NCI-H748 (cell line): ENCODE results near the gene NCKAP5.

Experiments
- DNase-seq: peaks from one replicate; lab custom pipeline; 2025; ENCODE audit not compliant: unreplicated experiment; lab: John Stamatoyannopoulos, UW

Gene NCKAP5

DNA sequence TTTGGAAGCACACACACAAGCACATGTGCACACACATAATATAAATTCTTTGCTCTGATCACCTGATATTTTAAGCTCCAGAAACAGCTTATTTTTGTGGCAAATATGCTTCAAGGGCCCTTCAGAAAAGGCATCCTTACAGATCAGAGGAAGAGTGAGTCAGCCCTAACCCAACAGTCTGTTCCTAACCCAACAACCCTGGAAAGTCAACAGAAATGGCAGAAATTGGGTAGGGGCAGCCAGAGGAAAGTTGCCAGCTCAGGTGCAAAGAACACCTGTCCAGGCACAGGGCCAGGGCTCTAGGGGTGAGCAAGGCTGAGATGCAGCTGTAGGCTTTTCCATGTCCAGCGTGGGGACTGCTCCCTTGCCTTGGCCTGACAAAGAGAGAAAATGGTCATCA is 6.4 kb upstream of the NCKAP5 start:
- DNase-seq: no peak

- DNase-seq: no peak
These were observed 5.9 kb upstream of the NCKAP5 start for GRCh38 chr2:133574186-133574585.

- no peak for DNase-seq
These were observed 5.4 kb upstream of the NCKAP5 start for GRCh38 chr2:133573491-133574162.

DNA sequence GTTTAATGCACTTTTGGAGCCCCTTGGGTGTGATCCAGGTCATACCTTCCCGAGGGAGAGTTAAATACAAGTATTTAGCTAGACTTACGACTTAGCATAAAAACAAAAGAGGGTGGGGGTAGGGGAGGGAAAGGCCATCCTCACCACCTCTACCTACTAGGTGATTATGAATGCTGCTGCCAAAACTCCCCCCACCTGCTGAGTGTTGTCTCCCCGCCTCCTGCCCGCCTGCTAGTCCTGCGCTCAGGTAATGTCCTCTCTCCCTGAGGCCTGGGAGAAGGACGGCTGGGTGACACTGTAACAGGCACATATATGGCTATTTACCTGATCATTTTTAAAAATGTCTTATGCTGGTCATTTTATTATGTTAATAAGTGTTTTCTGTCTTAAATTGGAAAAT is 3.0 kb upstream of the NCKAP5 start:
- peak; percentile 2 for DNase-seq

- DNase-seq: no peak
These were observed 2.3 kb upstream of the NCKAP5 start for GRCh38 chr2:133570542-133570941.

DNA sequence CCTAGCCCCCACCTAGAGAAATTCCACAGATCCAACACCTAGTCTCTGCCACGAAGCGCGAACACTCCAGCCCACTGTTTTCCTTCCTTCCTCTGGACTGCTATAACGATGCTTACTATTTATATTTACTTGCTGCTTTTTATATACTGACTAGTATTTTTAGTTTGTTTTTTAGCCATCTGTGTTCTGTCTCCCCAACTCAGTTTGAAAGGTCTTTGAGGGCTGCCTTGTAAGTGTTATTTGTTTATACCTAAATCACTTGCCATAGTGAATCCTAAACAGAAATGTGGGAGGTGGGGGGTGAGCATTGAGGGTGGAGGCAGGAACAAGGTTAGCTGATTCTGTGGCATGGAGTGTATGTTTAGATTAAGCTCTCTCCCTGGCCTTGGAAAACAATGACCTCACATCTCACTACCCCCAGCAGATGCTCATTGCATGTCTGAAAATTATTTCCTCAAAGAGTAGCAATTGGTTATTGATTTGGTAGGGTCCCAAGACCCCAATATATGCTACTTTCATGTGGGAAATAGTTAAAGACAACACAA is 1.1 kb upstream of the NCKAP5 start:
- DNase-seq: no peak

GRCh38 chr2:133568598-133568997 is 335 bp upstream of the NCKAP5 start:
- DNase-seq: no peak

GRCh38 chr2:133562558-133562957 is 5.7 kb downstream of the NCKAP5 start:
- DNase-seq: no peak

- peak; percentile 53 for DNase-seq
These were observed 7.0 kb downstream of the NCKAP5 start for GRCh38 chr2:133561045-133561852.

DNA sequence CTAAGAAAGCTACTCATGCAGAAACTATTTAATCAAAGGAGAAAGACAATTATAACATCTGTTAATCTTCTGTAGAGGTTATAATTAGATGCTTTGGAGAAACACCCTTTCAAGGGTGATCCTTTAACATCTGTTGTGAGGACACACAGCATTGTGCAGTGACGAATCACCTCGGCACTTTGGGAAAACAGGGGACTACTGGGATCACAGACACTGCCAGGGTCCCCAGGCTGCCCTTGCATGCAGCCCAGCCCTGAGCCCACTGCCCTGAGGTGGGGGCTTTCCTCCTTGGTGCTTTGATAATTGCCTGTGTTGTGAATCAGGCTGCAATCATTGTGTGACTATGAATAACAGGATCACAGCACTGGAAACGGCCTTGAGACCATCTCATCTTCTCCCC is 10.6 kb downstream of the NCKAP5 start:
- DNase-seq: no peak

DNA sequence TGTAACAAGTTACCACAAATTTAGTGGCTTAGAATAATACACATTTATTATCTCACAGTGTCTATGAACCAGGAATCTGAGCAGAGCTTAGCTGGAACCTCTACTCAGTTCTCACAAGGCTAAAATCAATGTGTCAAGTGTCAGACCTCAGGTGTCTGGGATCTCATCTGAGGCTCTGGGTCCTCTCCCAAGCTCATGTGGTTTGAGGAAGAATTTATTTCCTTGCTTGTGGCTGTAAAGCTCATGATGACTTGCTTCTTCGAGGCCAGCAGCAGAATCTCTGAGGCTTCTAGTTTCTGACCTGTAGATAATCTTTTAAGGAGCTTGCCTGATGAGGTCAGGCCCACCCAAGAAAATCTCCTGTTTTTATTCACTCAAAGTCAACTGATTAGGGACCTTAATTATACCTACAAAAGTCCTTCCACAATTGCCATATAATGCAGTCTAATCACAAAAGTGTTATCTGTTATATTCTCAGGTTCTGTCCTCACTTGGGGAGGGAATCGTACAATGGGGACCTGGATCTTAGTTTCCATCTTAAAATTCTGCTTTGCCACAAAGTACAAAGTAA is 14.3 kb downstream of the NCKAP5 start:
- no peak for DNase-seq

- no peak for DNase-seq
These were observed 15.0 kb downstream of the NCKAP5 start for GRCh38 chr2:133553251-133553650.

- no peak for DNase-seq
These were observed 15.4 kb downstream of the NCKAP5 start for GRCh38 chr2:133552821-133553220.

DNA sequence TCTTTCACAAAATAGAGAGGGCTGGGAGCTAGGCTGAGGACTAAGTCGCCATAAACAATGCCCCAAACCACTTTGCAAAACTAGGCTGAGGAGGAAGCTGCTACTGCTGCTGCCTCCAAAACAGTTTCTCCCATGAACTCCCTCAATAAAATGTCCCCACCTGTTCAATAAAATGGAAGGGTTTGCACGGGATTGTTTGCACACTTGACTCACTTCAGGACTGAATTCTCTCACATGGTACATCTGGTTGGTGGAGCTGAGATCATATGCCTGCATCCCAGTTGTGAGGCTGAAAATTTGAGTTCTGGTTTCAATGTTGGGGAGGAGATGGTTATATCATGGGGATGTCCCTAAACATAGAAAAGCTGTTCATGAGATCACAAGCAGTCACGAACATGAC is 26.5 kb downstream of the NCKAP5 start:
- no peak for DNase-seq

DNA sequence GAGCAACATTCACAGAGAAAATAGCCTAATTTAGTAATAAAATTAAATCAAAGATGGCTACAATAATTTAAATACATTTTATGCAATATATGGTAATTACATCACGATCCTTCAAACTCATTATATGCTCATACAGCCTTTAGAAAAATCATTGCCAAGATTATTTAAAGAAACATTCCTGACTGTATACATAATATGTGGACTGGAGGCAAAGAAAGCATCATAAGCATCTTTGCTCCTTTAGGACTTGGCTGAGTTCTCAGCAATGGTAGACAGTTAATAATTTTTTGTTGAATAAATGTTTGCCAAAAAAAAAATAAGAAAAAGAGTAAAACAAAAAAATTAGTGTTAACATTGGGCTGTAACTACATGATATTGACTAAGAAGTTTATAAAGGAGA is 26.9 kb downstream of the NCKAP5 start:
- no peak for DNase-seq

DNA sequence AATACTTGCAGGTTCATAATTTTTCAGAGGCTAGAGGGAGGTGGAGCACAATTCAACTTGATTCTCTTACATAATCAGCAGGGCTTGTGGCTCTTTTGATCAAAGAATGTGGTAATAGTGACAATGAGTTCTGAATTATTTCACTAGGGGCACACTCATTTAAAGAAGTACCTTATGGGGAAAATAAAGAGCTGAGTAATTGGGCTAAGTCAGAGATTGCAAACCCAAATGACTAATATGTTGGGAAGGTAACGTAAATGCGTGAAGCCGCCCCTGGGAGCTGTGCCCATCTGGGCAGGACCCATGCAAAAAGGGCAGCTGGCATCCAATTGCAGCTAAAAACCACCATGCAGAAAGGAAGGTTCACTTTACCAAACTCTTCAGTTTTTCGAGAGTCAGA is 35.3 kb downstream of the NCKAP5 start:
- DNase-seq: no peak

- DNase-seq: no peak
These were observed 36.9 kb downstream of the NCKAP5 start for GRCh38 chr2:133531382-133531781.

DNA sequence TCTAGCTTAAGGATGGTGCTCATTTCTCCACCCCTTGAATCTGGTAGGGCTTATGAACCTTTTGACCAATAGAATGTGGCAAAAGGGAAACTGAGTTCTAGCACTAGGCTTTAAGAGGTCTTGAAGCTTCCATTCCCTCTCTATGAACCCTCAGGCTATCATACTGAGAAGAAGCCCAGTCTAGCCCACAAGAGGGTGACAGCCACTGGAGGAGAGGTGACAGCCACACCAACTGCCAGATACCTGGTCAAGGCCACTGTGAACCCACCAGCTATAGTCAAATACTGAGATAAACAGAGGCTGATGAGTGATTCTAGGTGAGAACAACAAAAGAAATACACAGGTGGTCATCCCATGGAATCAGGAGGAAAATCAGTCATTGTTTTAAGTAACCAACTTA is 37.6 kb downstream of the NCKAP5 start:
- DNase-seq: no peak

GRCh38 chr2:133526530-133527300 is 41.5 kb downstream of the NCKAP5 start:
- no peak for DNase-seq

GRCh38 chr2:133525613-133526529 is 42.4 kb downstream of the NCKAP5 start:
- no peak for DNase-seq
